Aorta (tissue), 5 donors: Measurements from ENCODE around the gene ENOX1. TPM values are rescaled to one million over a fixed set of nuclear protein-coding genes. Genes with fewer than 3 reads are reported as not detected.

ENCODE experiments used
- ATAC-seq: fragments of 200-7000 bp; cut with Tn5 transposase; one replicate; pipeline ENCODE4 v1.9.1; 2022; ENCODE audit warnings: moderate library complexity; ENCODE audit not compliant: low FRiP score
- DNase-seq, 2 donors: peaks; one replicate each; pipeline ENCODE4 v3.0.0-alpha.2; 2020
- H3K27ac ChIP-seq, 2 donors: one replicate each; pipeline ENCODE4 v1.5.1; 2013; ENCODE audit warnings: low read length in 2 of 2, mild to moderate bottlenecking in 2 of 2, moderate library complexity in 2 of 2, control low read depth in 1 of 2, inconsistent platforms in 1 of 2, low read depth in 1 of 2
- H3K27me3 ChIP-seq, 2 donors: one replicate each; pipeline ENCODE4 v1.6.1; 2013; ENCODE audit warnings: control low read depth in 1 of 2, low read length in 1 of 2, mild to moderate bottlenecking in 1 of 2, moderate library complexity in 1 of 2; ENCODE audit not compliant: insufficient read depth in 2 of 2, control insufficient read depth in 1 of 2
- H3K36me3 ChIP-seq, 2 donors: one replicate each; pipeline ENCODE4 v1.6.1; 2013; ENCODE audit warnings: control low read depth in 1 of 2, low read length in 1 of 2, mild to moderate bottlenecking in 1 of 2; ENCODE audit not compliant: insufficient read depth in 2 of 2, control insufficient read depth in 1 of 2
- H3K4me1 ChIP-seq, 2 donors: one replicate each; pipeline ENCODE4 v1.6.1; 2013; ENCODE audit warnings: low read length in 2 of 2, control low read depth in 1 of 2, mild to moderate bottlenecking in 1 of 2, moderate library complexity in 1 of 2; ENCODE audit not compliant: insufficient read depth in 2 of 2, control insufficient read depth in 1 of 2
- H3K4me3 ChIP-seq, 2 donors: one replicate each; pipeline ENCODE4 v1.5.1; 2013; ENCODE audit warnings: low read length in 2 of 2, control low read depth in 1 of 2, mild to moderate bottlenecking in 1 of 2
- H3K9me3 ChIP-seq: one replicate; pipeline ENCODE4 v1.6.1; 2013; ENCODE audit warnings: mild to moderate bottlenecking, low read length; ENCODE audit not compliant: control insufficient read depth
- WGBS, 2 donors: extraction: QIAGEN DNeasy Blood & Tissue Kit; methylation state at CpG; one replicate each; pipeline ENCODE4 v1.1.7; 2013; 5-methylcytosine and 5-hydroxymethylcytosine counted together
- intact Hi-C, 2 donors: fragments of 100-400 bp; cut with DNase I; formaldehyde crosslinking; loops; one replicate each; pipeline versions ENCODE4 v1.14.2 to v1.15.0; 2022
- polyA plus RNA-seq, 2 donors: library from polyadenylated mRNA; stranded (reverse); fragments of 200-250 nt; gene quantifications; one replicate each; pipeline ENCODE4 v1.2.3, GENCODE V29; 2013
- total RNA-seq, 2 donors: library from RNA; stranded (reverse); fragmentation: NEBNext Ultra II Directional; extraction: Animal tissue kit (Norgen Biotek cat#: 25700); gene quantifications; one replicate each; pipeline ENCODE4 v1.2.1, GENCODE V29; 2021
- donor health status: healthy with polysubstance abuse.
- donor health status: Bipolar disorder and iron deficiency.
- donor health status: DM: no; HTN: no; CAD: no.
- donor health status: DM: no; HTN: no; CAD: no.
- donor health status: DM: yes; HTN: yes; CAD: no.

The ENOX1 gene
- total and polyA plus RNA-seq, 4 donors = 0.15 to 2.2 (median 1.4) TPM; not detected in 1

- DNase-seq (no peak), ATAC-seq (no peak)
- no peaks in the 10 kb centered on the region for H3K36me3 ChIP-seq
- no peaks in the 10 kb centered on the region for H3K4me1 ChIP-seq
- 89 to 94% methylated on average over 2 of the region's 2 CpGs for WGBS, 2 donors
- no peaks in the 10 kb centered on the region for H3K27me3 ChIP-seq
- no peak overlapping the region for H3K4me3 ChIP-seq
- no peak overlapping the region for H3K27ac ChIP-seq
- intact Hi-C loops = no loop called here
- no peaks in the 10 kb centered on the region for H3K9me3 ChIP-seq
Measured at GRCh38 chr13:43411211-43411610, 375.6 kb downstream of the ENOX1 start.

GRCh38 chr13:43408274-43408673, 378.5 kb downstream of the ENOX1 start:
- no peaks in the 10 kb centered on the region for H3K4me1 ChIP-seq
- no peak overlapping the region for H3K27ac ChIP-seq

GRCh38 chr13:43407023-43407581, 379.7 kb downstream of the ENOX1 start:
- ATAC-seq (no peak), DNase-seq (no peak)
- no peak overlapping the region for H3K27ac ChIP-seq
- H3K4me1 ChIP-seq = no peaks in the 10 kb centered on the region
- intact Hi-C loops = no loop called here
- no peaks in the 10 kb centered on the region for H3K27me3 ChIP-seq
- 93 to 94% methylated on average over 5 of the region's 5 CpGs for WGBS, 2 donors
- H3K4me3 ChIP-seq = no peak overlapping the region
- no peaks in the 10 kb centered on the region for H3K9me3 ChIP-seq
- H3K36me3 ChIP-seq = no peaks in the 10 kb centered on the region

More at GRCh38 chr13:43408274-43408673, 378.5 kb downstream of the ENOX1 start:
- no peak for DNase-seq
- ATAC-seq = no peak
- no peak overlapping the region for H3K4me3 ChIP-seq
- no peaks in the 10 kb centered on the region for H3K9me3 ChIP-seq
- no peaks in the 10 kb centered on the region for H3K36me3 ChIP-seq
- 90 to 95% methylated on average over 3 of the region's 3 CpGs for WGBS, 2 donors
- intact Hi-C loops = no loop called here
- no peaks in the 10 kb centered on the region for H3K27me3 ChIP-seq

- no peaks in the 10 kb centered on the region for H3K9me3 ChIP-seq
- intact Hi-C loops = no loop called here
- WGBS, 2 donors = 94 to 96% methylated on average over 1 of the region's 1 CpG
- no peak overlapping the region for H3K27ac ChIP-seq
- ATAC-seq = no peak
- H3K4me1 ChIP-seq = no peaks in the 10 kb centered on the region
- H3K4me3 ChIP-seq = no peak overlapping the region
- no peak for DNase-seq
- no peaks in the 10 kb centered on the region for H3K27me3 ChIP-seq
- H3K36me3 ChIP-seq = no peaks in the 10 kb centered on the region
Measured at GRCh38 chr13:43405457-43405856, 381.3 kb downstream of the ENOX1 start.

GRCh38 chr13:43402380-43402779, 384.4 kb downstream of the ENOX1 start:
- H3K27ac ChIP-seq = no peak overlapping the region
- WGBS, 2 donors = 97 to 100% methylated on average over 1 of the region's 1 CpG
- no peak overlapping the region for H3K4me3 ChIP-seq
- DNase-seq = no peak
- H3K27me3 ChIP-seq = no peaks in the 10 kb centered on the region
- ATAC-seq = no peak
- intact Hi-C loops = no loop called here
- H3K36me3 ChIP-seq = no peaks in the 10 kb centered on the region
- H3K4me1 ChIP-seq = no peaks in the 10 kb centered on the region
- no peaks in the 10 kb centered on the region for H3K9me3 ChIP-seq

- no peaks in the 10 kb centered on the region for H3K9me3 ChIP-seq
- intact Hi-C loops = no loop called here
- H3K4me3 ChIP-seq = no peak overlapping the region
- no peaks in the 10 kb centered on the region for H3K27me3 ChIP-seq
- H3K27ac ChIP-seq = no peak overlapping the region
- H3K4me1 ChIP-seq = no peaks in the 10 kb centered on the region
- no peak for DNase-seq
- no peaks in the 10 kb centered on the region for H3K36me3 ChIP-seq
- no peak for ATAC-seq
- 85 to 86% methylated on average over 4 of the region's 4 CpGs for WGBS, 2 donors
Measured at GRCh38 chr13:43401361-43401760, 385.4 kb downstream of the ENOX1 start.

GRCh38 chr13:43397111-43397510, 389.7 kb downstream of the ENOX1 start:
- ATAC-seq = no peak
- WGBS, 2 donors = 85 to 89% methylated on average over 3 of the region's 3 CpGs

GRCh38 chr13:43391036-43391435, 395.7 kb downstream of the ENOX1 start:
- Histone ChIP-seq H3K4me3 (no peak overlapping the region), H3K27me3 (no peaks in the 10 kb centered on the region), H3K9me3 (no peaks in the 10 kb centered on the region), H3K27ac (no peak overlapping the region), H3K4me1 (peaks cover 0 to 2% of the 10 kb centered on the region in 2 donors), H3K36me3 (no peaks in the 10 kb centered on the region)
- intact Hi-C loops = no loop called here
- 57 to 58% methylated on average over 5 of the region's 5 CpGs for WGBS, 2 donors
- DNase-seq = no peak
- no peak for ATAC-seq

More at GRCh38 chr13:43397111-43397510, 389.7 kb downstream of the ENOX1 start:
- no peaks in the 10 kb centered on the region for H3K4me1 ChIP-seq
- intact Hi-C loops = no loop called here
- H3K36me3 ChIP-seq = no peaks in the 10 kb centered on the region
- H3K9me3 ChIP-seq = no peaks in the 10 kb centered on the region
- H3K27ac ChIP-seq = no peak overlapping the region
- no peak for DNase-seq
- H3K4me3 ChIP-seq = no peak overlapping the region
- no peaks in the 10 kb centered on the region for H3K27me3 ChIP-seq

- WGBS, 2 donors = 84 to 88% methylated on average over 4 of the region's 4 CpGs
- peaks cover 0 to 2% of the 10 kb centered on the region in 2 donors for H3K4me1 ChIP-seq
- H3K27ac ChIP-seq = no peak overlapping the region
- H3K4me3 ChIP-seq = no peak overlapping the region
- H3K36me3 ChIP-seq = no peaks in the 10 kb centered on the region
- H3K9me3 ChIP-seq = no peaks in the 10 kb centered on the region
- H3K27me3 ChIP-seq = no peaks in the 10 kb centered on the region
- DNase-seq = no peak
- intact Hi-C loops = no loop called here
- no peak for ATAC-seq
Measured at GRCh38 chr13:43390619-43391018, 396.2 kb downstream of the ENOX1 start.
